Raji (cell line): ENCODE results near the gene BICC1.

Source experiments
- POLR2A ChIP-seq: IDR thresholded peaks from 2 replicates; pipeline ENCODE4 v1.6.1; 2011; ENCODE audit warnings: low read depth, low read length, control low read depth; ENCODE audit not compliant: insufficient read depth

The BICC1 gene

GRCh38 chr10:58575491-58575890 lies 62.8 kb downstream of the BICC1 start:
- TF ChIP-seq POLR2A, result no peak

GRCh38 chr10:58576751-58577436 lies 64.2 kb downstream of the BICC1 start:
- TF ChIP-seq POLR2A, result no peak

DNA sequence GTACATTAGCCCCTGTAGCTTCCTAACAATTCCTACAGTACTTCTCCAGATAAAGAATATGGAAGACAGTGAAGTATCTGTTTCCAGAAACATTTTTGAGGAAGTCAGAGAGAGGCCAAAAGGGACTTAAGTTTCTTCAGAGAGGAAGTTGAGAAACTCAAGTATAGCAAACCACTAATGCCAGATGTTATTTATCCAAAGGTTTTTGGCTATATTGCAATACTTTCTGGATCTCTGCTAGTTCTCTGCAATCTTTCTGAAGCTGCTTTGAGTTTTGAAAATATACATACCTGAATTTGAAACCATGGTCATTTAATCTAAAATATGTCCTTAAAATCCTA lies 64.7 kb downstream of the BICC1 start:
- TF ChIP-seq POLR2A, result no peak

- TF ChIP-seq POLR2A, result no peak
Observed at GRCh38 chr10:58578366-58578765, 65.7 kb downstream of the BICC1 start.

DNA sequence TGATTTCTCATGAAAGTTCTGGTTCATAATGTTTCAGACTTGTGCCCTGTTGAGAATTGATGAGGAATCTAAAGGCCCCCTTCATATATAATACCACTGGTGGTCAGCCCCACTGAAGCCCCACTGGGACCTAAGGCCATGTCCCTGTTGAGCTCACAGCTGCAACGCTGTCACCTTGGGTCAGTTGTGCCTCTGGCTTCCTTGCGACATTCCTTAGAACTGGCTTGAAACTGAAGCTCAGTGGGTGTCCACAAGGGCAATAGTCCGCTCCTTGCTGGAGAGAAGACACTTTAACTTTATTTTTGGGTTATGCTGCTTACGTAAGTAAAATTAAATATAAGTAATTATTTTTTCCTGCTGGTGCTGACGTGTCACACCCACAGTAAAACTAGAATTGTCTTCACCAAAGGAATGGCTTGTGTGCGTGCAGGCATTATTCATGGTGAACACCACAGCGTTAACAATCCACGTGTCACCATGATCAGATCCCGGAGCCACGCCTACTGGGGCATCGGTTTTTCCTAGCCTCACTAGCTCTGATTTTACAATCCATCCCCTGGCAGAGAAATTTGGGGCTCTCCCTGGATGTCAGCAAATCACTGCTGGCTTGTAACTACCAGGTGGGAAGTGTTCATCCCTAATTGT lies 66.5 kb downstream of the BICC1 start:
- TF ChIP-seq POLR2A, result no peak

DNA sequence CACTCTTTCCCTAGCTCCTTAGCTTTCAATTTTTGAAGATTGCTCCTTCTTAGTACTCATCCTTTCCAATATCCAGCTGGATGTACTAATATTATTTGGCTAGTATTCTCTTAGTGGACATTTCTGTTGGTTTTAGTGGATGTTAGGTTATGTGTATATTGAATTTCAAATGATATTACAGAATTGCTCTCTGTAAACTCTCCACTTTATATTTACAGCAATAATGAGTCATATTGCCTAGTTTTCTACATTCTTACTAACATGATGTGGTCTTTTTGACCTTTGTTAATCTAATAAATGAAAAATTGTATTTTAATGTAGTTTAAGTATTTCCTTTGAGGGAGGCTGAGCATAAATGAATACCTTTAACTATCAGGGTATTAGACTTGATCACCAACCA lies 69.4 kb downstream of the BICC1 start:
- TF ChIP-seq POLR2A, result no peak

DNA sequence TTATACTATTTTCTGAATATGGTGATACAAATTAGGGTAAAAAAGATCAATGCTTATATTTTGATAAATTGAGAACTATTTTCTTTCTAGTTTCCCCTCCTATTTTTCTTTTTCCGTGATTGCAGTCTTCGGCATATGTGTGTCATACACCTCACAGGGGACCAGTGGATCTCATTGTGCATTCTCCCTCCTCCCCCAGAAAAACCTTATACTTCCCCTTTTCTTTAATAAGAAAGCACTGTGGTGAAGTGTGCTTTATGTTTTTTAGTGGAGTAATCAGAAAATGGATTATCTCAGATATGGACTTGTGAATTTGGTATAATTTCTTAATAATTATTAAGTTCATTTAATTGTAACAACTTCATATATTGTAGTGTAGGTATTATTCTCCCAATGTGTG lies 72.8 kb downstream of the BICC1 start:
- no peak for TF ChIP-seq POLR2A

DNA sequence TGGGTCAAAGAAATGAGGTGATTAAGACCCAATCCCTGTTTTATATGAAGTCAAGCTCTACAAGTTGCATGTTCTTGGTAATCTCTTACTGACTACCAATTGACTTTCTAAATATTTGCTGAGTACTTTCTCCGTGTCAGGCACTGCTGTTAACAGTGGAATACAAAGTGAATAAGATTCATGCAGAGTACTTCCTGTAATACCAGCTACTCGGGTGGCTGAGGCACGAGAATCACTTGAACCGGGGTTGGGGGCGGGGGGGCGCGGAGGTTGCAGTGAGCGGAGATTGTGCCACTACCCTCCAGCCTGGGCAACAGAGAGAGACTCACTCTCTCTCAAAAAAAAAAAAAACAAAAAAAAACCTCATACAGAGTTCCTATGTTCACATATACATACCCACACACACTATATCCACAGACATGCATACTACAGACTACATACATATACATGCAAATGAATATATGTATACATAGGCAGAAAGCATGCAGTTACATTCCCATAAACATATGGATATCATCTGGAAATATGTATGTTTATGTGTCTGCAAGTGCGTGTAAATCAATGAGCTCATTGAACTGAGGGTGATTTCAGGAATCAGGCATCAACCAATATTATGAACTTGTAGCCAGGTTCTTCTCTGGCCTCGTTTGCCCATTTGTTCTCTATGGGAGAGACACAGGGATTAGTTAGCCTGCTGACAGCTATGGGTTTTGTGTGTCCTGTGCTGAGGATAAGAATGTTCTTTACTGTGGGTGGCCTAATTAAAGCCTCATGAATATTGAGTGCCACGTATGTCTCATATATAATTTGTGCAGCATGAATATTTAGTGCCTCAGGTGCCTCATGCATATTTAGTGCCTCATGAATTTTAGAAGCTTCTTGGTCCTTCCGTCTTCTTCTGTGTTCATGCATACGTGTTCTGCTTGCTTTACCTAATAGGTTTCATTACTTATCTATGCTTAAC lies 73.9 kb downstream of the BICC1 start:
- no peak for TF ChIP-seq POLR2A

GRCh38 chr10:58587676-58588075 lies 75.0 kb downstream of the BICC1 start:
- TF ChIP-seq POLR2A, result no peak

DNA sequence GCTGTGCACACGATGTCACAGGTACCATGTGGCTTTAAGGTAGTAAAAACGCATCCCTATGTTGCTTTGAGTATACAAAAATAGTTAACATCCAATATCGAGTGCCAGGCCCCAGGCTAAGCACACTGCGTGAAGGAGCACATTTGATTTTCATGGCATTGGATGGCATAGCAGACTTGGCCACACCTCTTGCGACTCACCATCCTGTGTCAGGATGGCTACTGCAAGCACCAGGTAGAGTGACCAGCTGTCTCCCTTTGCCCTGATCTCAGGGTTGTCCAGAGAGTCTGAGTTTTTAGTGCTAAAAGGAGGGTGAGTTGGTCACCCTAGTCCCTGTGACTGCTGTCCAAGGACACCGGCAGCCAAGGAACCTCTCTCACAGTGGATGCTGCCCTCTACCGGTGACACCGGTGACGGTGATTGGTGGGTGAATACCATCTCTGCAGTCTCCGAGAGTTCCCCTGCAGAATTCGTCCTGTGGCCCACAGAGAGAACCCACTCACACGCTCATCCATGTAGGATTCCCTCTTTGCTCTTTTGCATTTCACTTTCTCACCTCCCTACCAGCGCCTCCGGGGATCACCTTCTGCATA lies 76.1 kb downstream of the BICC1 start:
- TF ChIP-seq POLR2A, result no peak

- no peak for TF ChIP-seq POLR2A
Observed at GRCh38 chr10:58590152-58590840, 77.6 kb downstream of the BICC1 start.

GRCh38 chr10:58590924-58591323 lies 78.3 kb downstream of the BICC1 start:
- no peak for TF ChIP-seq POLR2A

DNA sequence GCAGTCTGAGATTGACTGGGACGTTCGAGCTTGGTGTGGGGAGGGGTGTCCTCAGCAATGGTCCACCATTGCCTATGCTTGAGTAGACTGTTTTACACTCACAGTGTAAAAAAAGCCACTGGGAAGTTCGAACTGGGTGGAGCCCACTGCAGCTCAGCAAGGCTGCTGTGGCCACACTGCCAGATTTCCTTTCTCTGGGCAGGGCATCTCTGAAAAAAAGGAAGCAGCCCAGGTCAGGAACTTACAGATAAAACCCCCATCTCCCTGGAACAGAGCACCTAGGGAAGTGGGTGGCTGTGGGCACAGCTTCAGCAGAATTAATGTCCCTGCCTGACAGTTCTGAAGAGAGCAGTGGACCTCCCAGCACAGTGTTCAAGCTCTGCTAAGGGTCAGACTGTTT lies 80.3 kb downstream of the BICC1 start:
- TF ChIP-seq POLR2A, result no peak

- TF ChIP-seq POLR2A, result no peak
Observed at GRCh38 chr10:58599927-58600553, 87.4 kb downstream of the BICC1 start.
